Stomach (tissue), 9 donors: ENCODE results near the gene TERC. TPM values are rescaled to one million over a fixed set of nuclear protein-coding genes. Genes with fewer than 3 reads are reported as not detected.

ENCODE experiments used
- DNase-seq, 2 donors: peaks; one replicate each; pipeline versions ENCODE4 v3.0.0 to v3.0.0-alpha.2; 2013 to 2019
- H3K27ac ChIP-seq, 5 donors: fragments of 200-600 bp in 4 of 5; sonication (generic) in 4 of 5; one replicate each; pipeline ENCODE4 v1.5.1; 2013 to 2019; ENCODE audit warnings: mild to moderate bottlenecking in 1 of 5, moderate library complexity in 1 of 5
- H3K27me3 ChIP-seq, 3 donors: fragments of 200-600 bp; sonication (generic); one replicate each; pipeline ENCODE4 v1.5.1; 2017 to 2019; ENCODE audit warnings: mixed run types in 1 of 3
- H3K36me3 ChIP-seq, 4 donors: fragments of 200-600 bp; sonication (generic); 1 replicate in 3 of 4; 2 replicates in 1 of 4; pipeline ENCODE4 v1.5.1; 2016 to 2019
- H3K4me1 ChIP-seq, 4 donors: fragments of 200-600 bp; sonication (generic); one replicate each; pipeline ENCODE4 v1.5.1; 2016 to 2019
- H3K4me3 ChIP-seq, 4 donors: fragments of 200-600 bp; sonication (generic) in 3 of 4; one replicate each; pipeline ENCODE4 v1.5.1; 2016 to 2019; ENCODE audit warnings: mild to moderate bottlenecking in 1 of 4
- H3K9me3 ChIP-seq, 4 donors: fragments of 200-600 bp; sonication (generic); one replicate each; pipeline ENCODE4 v1.5.1; 2016 to 2019
- EP300 ChIP-seq: sonication (generic); formaldehyde crosslinking; IDR thresholded peaks from one replicate; pipeline ENCODE4 v1.6.1; 2017; ENCODE audit warnings: antibody characterized with exemption
- POLR2A ChIP-seq, 4 donors: fragments of 450-650 bp; IDR thresholded peaks; one replicate each; pipeline ENCODE4 v1.6.1; 2016; ENCODE audit warnings: antibody characterized with exemption in 4 of 4, control low read depth in 2 of 4, mild to moderate bottlenecking in 1 of 4, moderate library complexity in 1 of 4
- POLR2AphosphoS5 ChIP-seq, 3 donors: sonication (generic); formaldehyde crosslinking; IDR thresholded peaks; one replicate each; pipeline ENCODE4 v1.6.1; 2016; ENCODE audit warnings: antibody characterized with exemption in 3 of 3
- WGBS, 5 donors: extraction: QIAGEN DNeasy Blood & Tissue Kit in 3 of 5; methylation state at CpG; one replicate each; pipeline versions ENCODE4 v1.1.5 to v1.1.7; 2013 to 2018; 5-methylcytosine and 5-hydroxymethylcytosine counted together
- intact Hi-C: fragments of 100-400 bp; cut with DNase I; formaldehyde crosslinking; loops from one replicate; pipeline ENCODE4 v1.15.1; 2023; ENCODE audit warnings: low total_unique reads
- polyA plus RNA-seq, 3 donors: library from polyadenylated mRNA; stranded (reverse); fragments of 200-250 nt; gene quantifications; one replicate each; pipeline ENCODE4 v1.2.3, GENCODE V29; 2013
- total RNA-seq, 5 donors: library from RNA; depleted of rRNA; stranded (reverse); fragments of >200 nt; gene quantifications; one replicate each; pipeline versions ENCODE4 v1.1.0 to v1.2.3, GENCODE V29; 2014 to 2016
- TF ChIP-seq, protein P1 (sequence below), 7 experiments: fragments of 450-650 bp in 4 of 7; fragments of 200-600 bp in 3 of 7; sonication (generic) in 3 of 7; IDR thresholded peaks; one replicate each; pipeline ENCODE4 v1.5.1; 2016 to 2019; ENCODE audit warnings: antibody characterized with exemption in 7 of 7, control low read depth in 2 of 7, mild to moderate bottlenecking in 1 of 7
- donor health status: healthy with polysubstance abuse.
- donor health status: Bipolar disorder and iron deficiency.
- donor health status: healthy.

The TERC gene
- total and polyA plus RNA-seq, 8 donors: 107 to 717 (median 249) TPM; not detected in 3

DNA sequence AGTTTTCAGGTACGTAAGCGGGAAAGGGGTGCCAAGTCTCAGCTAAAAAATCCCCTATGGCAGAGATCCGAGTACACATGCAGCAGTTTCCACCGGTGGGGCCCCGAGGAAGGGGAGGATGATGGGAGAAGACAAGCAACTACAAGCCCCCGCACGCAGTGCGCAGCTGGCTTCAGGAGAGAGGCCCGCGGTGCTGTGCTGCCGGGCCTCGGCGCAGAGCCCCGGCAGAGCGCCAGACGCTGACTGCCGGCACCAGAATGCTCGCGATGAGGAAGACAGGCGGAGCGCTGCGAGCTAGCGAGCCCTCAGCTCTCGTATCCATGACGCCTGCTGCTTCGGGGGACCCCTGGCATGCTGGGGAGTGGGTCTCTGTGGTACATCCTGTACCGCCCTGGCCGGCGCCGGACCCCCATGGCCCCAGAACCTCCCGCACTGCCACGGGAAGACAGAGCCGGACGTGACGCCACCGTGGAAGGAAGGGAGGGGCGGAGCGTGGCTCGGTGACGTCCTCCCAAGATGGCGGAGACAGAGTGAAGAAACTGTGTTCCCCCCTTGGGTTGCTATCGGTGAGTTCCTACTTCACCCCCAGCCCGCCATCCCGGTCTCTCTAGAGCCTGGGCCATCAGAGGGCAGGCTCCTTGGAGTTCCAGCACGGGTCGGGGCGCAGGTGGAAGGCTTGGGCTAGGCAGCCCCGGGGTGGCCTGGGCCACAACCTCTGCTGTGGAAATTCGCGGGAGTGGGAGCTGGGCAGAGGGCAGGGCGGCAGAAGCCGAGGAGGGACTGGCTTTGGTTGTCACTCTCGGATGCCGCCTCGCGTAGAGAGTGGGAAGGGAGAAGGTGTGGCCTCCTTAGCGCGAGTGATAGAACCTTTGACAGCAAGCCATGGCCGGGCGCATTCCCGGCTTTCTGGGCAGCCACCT is 8.3 kb upstream of the TERC start, which contains the start of gene MYNN:
Gene MYNN, plus strand, starts transcription at position 500 of the 920 bp plus-strand sequence. CDS start 900 bp downstream, outside the sequence.
- peak within 1 kb of the TSS; percentile 67 to 94 (median 77) for H3K4me3 ChIP-seq
- intact Hi-C loops: no loop called here
- peaks cover 0 to 36% (median 33%) of the 10 kb centered on the region in 4 donors for H3K36me3 ChIP-seq
- H3K4me1 ChIP-seq: peaks cover 23 to 44% (median 34%) of the 10 kb centered on the region in 4 donors
- no peaks in the 10 kb centered on the region for H3K9me3 ChIP-seq
- H3K27me3 ChIP-seq: no peaks in the 10 kb centered on the region
- TF ChIP-seq POLR2AphosphoS5 (IDR thresholded peaks at IDR 0.05) (peak; percentile 99 to 100 (median 100)), POLR2A (IDR thresholded peaks at IDR 0.05) (peak in 2 of 4 donors; percentile 96 to 97), EP300 (no peak)
- peak; percentile 94 to 98 for DNase-seq
- WGBS, 5 donors: 0% methylated on average over 35 to 61 of the region's 61 CpGs
- H3K27ac ChIP-seq: peak within 1 kb of the TSS; percentile 98 to 100 (median 99)

GRCh38 chr3:169772305-169772896 is 7.5 kb upstream of the TERC start:
- peak; percentile 76 to 94 for DNase-seq
- peaks cover 0 to 28% (median 26%) of the 10 kb centered on the region in 4 donors for H3K36me3 ChIP-seq
- intact Hi-C loops: no loop called here
- H3K4me3 ChIP-seq: peak overlapping the region; percentile 67 to 94 (median 77)
- H3K27ac ChIP-seq: peak overlapping the region; percentile 98 to 100 (median 99)
- H3K27me3 ChIP-seq: no peaks in the 10 kb centered on the region
- H3K9me3 ChIP-seq: no peaks in the 10 kb centered on the region
- H3K4me1 ChIP-seq: peaks cover 23 to 36% (median 30%) of the 10 kb centered on the region in 4 donors
- 0 to 1% (median 0%) methylated on average over 15 of the region's 15 CpGs for WGBS, 5 donors
- TF ChIP-seq EP300 (no peak), POLR2A (IDR thresholded peaks at IDR 0.05) (no peak), POLR2AphosphoS5 (IDR thresholded peaks at IDR 0.05) (peak in 1 of 3 donors; percentile 22)

DNA sequence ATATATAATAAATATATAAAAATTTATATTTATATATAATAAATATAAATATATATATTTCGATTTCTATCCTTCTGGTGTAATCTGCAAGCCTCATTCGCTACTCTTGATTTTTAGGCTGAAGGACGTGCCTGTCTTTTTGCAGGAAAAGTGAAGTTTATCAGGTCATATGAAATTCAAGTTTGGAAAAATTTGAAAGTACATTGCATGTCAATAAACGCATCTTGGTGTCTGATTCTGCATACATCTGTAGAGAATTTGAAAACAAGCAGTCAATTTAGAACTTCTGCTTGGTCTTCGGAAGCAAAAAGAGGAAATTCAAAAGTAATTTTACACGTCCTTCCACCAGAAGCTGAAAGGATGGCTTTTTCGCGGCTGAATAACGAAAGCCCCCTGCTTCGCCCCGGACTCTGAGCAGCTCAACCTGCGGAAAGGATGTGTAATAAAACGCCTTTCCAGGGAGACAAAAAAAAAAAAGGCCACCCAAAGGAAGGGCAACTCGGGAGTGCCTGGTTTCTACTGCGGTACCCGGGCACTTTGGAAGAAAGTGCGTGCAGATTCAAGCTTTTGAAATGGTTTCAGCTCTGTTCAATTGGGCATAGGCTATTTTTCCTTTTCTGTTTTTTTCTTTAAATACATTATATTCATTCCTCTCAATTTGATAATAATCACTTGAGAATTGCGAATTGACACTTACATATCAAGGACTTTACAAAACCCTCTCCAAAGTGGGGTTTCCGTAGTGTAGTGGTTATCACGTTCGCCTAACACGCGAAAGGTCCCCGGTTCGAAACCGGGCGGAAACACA is 6.8 kb upstream of the TERC start:
- peak overlapping the region; percentile 98 to 100 (median 99) for H3K27ac ChIP-seq
- TF ChIP-seq EP300: peak; percentile 23
- peak; percentile 16 to 50 (median 27) for TF ChIP-seq POLR2AphosphoS5 (IDR thresholded peaks at IDR 0.05)
- TF ChIP-seq, protein P1, sequence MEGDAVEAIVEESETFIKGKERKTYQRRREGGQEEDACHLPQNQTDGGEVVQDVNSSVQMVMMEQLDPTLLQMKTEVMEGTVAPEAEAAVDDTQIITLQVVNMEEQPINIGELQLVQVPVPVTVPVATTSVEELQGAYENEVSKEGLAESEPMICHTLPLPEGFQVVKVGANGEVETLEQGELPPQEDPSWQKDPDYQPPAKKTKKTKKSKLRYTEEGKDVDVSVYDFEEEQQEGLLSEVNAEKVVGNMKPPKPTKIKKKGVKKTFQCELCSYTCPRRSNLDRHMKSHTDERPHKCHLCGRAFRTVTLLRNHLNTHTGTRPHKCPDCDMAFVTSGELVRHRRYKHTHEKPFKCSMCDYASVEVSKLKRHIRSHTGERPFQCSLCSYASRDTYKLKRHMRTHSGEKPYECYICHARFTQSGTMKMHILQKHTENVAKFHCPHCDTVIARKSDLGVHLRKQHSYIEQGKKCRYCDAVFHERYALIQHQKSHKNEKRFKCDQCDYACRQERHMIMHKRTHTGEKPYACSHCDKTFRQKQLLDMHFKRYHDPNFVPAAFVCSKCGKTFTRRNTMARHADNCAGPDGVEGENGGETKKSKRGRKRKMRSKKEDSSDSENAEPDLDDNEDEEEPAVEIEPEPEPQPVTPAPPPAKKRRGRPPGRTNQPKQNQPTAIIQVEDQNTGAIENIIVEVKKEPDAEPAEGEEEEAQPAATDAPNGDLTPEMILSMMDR (IDR thresholded peaks at IDR 0.05): no peak
- no peak for TF ChIP-seq POLR2A (IDR thresholded peaks at IDR 0.05)
- intact Hi-C loops: no loop called here

GRCh38 chr3:169769287-169770181 is 4.7 kb upstream of the TERC start, which contains the start of gene ACTRT3:
Gene ACTRT3, minus strand, starts transcription at chr3:169769561. Its CDS starts 41 bp downstream, at chr3:169769520.
- DNase-seq: peak; percentile 76 to 87
- Histone ChIP-seq H3K4me3 (peak within 1 kb of the TSS; percentile 50 to 69 (median 60)), H3K36me3 (peaks cover 0 to 3% (median 0%) of the 10 kb centered on the region in 4 donors), H3K9me3 (no peaks in the 10 kb centered on the region), H3K27me3 (no peaks in the 10 kb centered on the region), H3K27ac (peak within 1 kb of the TSS; percentile 89 to 98 (median 95)), H3K4me1 (peaks cover 7 to 14% (median 11%) of the 10 kb centered on the region in 4 donors)
- 1 to 5% (median 2%) methylated on average over 28 to 51 of the region's 51 CpGs for WGBS, 5 donors
- TF ChIP-seq POLR2A (IDR thresholded peaks at IDR 0.05): peak in 1 of 4 donors; percentile 6
- TF ChIP-seq, protein P1 (IDR thresholded peaks at IDR 0.05): no peak
- peak in 2 of 3 donors; percentile 24 to 44 for TF ChIP-seq POLR2AphosphoS5 (IDR thresholded peaks at IDR 0.05)
- no peak for TF ChIP-seq EP300
- intact Hi-C loops: no loop called here

More for the DNA sequence above, 6.8 kb upstream of the TERC start:
- WGBS, 5 donors: 0 to 1% (median 1%) methylated on average over 27 of the region's 27 CpGs
- Histone ChIP-seq H3K27me3 (no peaks in the 10 kb centered on the region), H3K36me3 (peaks cover 0 to 21% (median 19%) of the 10 kb centered on the region in 4 donors), H3K4me3 (peak overlapping the region; percentile 67 to 94 (median 77)), H3K4me1 (peaks cover 23 to 29% (median 27%) of the 10 kb centered on the region in 4 donors), H3K9me3 (no peaks in the 10 kb centered on the region)
- DNase-seq: peak; percentile 46 to 93
